ENCODE results near the gene EFNA1. TPM values are rescaled to one million over a fixed set of nuclear protein-coding genes. Genes with fewer than 3 reads are reported as not detected.
A peak's percentile ranks its signal among the peaks of the same experiment; 100 is the strongest.

Gene EFNA1
- total and polyA plus RNA-seq, 4 donors = 58.6 to 236 (median 179) TPM

DNA sequence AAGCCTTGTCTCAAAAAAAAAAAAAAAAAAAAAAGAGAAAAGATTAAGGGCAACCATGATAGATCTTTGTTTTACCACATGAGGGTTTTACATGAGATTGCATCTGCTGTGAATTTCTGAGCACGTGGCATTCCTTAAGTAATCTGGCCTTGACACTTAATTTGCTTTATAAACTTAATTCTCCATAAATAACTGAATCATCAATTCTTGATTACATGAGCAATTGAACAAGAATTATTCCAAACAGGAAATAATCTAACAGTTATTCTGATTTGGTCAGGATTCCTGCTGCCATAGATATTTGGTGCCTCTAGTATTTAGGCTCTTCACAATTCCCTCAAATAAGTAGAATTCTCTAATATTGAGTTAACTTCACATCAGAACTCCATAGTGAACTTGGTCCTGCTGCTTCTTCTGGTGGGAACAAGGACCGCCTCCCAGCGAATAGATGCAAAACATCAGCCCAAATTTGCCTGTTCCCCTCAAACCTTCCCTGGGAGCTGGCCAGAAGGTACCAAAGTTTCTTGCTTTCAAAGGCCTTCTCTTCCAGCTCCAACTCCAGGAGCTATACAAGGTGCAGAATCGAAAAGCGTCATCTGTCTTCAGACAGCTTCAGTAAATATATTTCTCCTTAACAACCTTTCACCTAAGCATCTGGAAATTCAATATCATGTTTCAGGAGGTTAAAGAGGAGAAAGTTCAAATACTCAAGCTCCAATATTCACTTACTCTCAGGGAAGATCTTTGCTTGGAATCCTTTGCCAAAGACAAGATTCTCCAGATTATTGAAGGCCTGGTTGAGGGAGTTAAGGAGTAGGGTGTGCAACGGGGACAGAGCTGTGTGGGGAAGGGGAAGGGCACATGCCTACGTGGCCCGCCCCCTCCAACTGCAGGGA is 44.4 kb downstream of the EFNA1 start:
- peak; percentile 19 for DNase-seq (ENCODE audit: low spot score)
- TF ChIP-seq FOXA1 (IDR thresholded peaks at IDR 0.05) (no peak), HNF4A (conservative IDR thresholded peaks at IDR 0.05) (no peak), JUND (IDR thresholded peaks at IDR 0.05) (no peak), NR2F2 (IDR thresholded peaks at IDR 0.05) (no peak), YY1 (IDR thresholded peaks at IDR 0.05) (no peak)
- 50% methylated on average over 8 of the region's 8 CpGs for WGBS
- peak overlapping the region; percentile 67 to 86 for H3K27ac ChIP-seq (ENCODE audit: low read depth in 1 of 2, low read length in 2 of 2)
- H3K36me3 ChIP-seq (ENCODE audit: control insufficient read depth in 4 of 4, insufficient read depth in 3 of 4, low read depth in 1 of 4, low read length in 3 of 4) = peaks cover 0 to 11% (median 5%) of the 10 kb centered on the region in 4 donors
- peak overlapping the region; percentile 37 to 78 for H3K9ac ChIP-seq (ENCODE audit: low read depth in 1 of 2, low read length in 2 of 2)
- H3K27me3 ChIP-seq (ENCODE audit: control insufficient read depth in 4 of 4, insufficient read depth in 4 of 4, low read length in 3 of 4) = peaks cover 0 to 3% (median 0%) of the 10 kb centered on the region in 4 donors
- H3K4me1 ChIP-seq (ENCODE audit: control insufficient read depth in 4 of 4, insufficient read depth in 4 of 4, low read length in 3 of 4) = peaks cover 0 to 18% (median 14%) of the 10 kb centered on the region in 4 donors
- no peaks in the 10 kb centered on the region for H3K9me3 ChIP-seq (ENCODE audit: control insufficient read depth in 4 of 4, low read length in 3 of 4)
- peak overlapping the region; percentile 69 to 92 (median 92) for H3K4me3 ChIP-seq (ENCODE audit: low read depth in 1 of 3, low read length in 3 of 3)

DNA sequence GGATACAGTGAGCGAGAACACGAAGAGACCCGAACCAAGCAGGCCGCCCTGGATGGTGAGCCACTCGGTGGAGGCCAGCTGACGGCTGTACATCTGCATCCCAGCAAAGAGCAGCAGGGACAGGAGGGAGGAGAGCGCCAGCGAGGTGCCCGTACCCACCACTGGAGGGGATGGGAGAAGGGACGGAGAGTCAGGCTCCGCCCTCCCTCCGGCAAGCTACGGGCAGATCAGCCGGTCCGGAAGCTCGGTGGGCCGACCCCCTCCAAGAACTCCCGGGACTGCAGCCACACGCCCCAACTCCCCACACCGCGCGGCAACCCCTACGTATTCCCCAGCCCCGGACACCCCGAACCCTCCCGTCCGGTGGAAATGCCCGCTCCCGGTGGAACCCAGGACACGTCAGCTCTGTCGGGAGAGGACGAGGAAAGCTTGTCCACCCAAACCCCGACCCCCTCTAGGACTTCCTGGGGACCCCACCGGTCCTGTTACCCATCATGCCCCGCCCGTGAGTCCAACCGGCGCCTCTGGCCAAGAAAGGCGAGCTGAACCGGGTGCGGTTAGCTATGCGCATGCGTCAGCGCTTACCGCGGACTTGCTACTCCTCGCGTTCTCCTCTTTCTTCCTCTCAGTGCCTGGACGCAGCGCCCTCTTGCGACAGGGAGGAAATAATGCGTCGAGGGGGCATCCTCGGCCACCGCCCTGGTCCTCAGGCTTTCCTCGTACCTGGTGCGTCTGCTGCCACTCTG is 45.2 kb downstream of the EFNA1 start, which contains the start of gene KRTCAP2:
Gene KRTCAP2, minus strand, starts transcription at position 573 of the 746 bp plus-strand sequence. Its CDS starts 80 bp downstream, at position 493.
- H3K4me3 ChIP-seq (ENCODE audit: low read depth in 1 of 3, low read length in 3 of 3) = peak within 1 kb of the TSS; percentile 69 to 92 (median 92)
- peak; percentile 91 for DNase-seq (ENCODE audit: low spot score)
- peaks cover 0 to 11% (median 5%) of the 10 kb centered on the region in 4 donors for H3K36me3 ChIP-seq (ENCODE audit: control insufficient read depth in 4 of 4, insufficient read depth in 3 of 4, low read depth in 1 of 4, low read length in 3 of 4)
- peaks cover 0 to 3% (median 0%) of the 10 kb centered on the region in 4 donors for H3K27me3 ChIP-seq (ENCODE audit: control insufficient read depth in 4 of 4, insufficient read depth in 4 of 4, low read length in 3 of 4)
- TF ChIP-seq NR2F2 (IDR thresholded peaks at IDR 0.05) (no peak), SP1 (IDR thresholded peaks at IDR 0.05) (peak; percentile 31), CTCF (IDR thresholded peaks at IDR 0.05; ENCODE audit: low read depth, low read length, missing input control) (peak; percentile 93), FOXA1 (IDR thresholded peaks at IDR 0.05) (peak; percentile 47), HNF4G (IDR thresholded peaks at IDR 0.05) (no peak), RXRA (IDR thresholded peaks at IDR 0.05) (peak; percentile 56 to 63), JUND (IDR thresholded peaks at IDR 0.05) (no peak), FOXA2 (IDR thresholded peaks at IDR 0.05) (no peak), GABPA (IDR thresholded peaks at IDR 0.05 in 1 of 2, conservative IDR thresholded peaks at IDR 0.05 in 1 of 2) (peak in 1 of 2 donors; percentile 92), REST (IDR thresholded peaks at IDR 0.05) (peak; percentile 60), HNF4A (conservative IDR thresholded peaks at IDR 0.05) (peak; percentile 27 to 47), YY1 (IDR thresholded peaks at IDR 0.05) (peak; percentile 89), TAF1 (conservative IDR thresholded peaks at IDR 0.05) (no peak), ZBTB33 (IDR thresholded peaks at IDR 0.05) (no peak), RAD21 (IDR thresholded peaks at IDR 0.05) (peak; percentile 71 to 85), EGR1 (IDR thresholded peaks at IDR 0.05; ENCODE audit: low read depth in 2 of 2) (no peak)
- TF ChIP-seq, protein P1, sequence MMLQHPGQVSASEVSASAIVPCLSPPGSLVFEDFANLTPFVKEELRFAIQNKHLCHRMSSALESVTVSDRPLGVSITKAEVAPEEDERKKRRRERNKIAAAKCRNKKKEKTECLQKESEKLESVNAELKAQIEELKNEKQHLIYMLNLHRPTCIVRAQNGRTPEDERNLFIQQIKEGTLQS (IDR thresholded peaks at IDR 0.05) = no peak
- TF ChIP-seq, protein P2, sequence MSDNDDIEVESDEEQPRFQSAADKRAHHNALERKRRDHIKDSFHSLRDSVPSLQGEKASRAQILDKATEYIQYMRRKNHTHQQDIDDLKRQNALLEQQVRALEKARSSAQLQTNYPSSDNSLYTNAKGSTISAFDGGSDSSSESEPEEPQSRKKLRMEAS (IDR thresholded peaks at IDR 0.05) = no peak
- H3K9me3 ChIP-seq (ENCODE audit: control insufficient read depth in 4 of 4, low read length in 3 of 4) = no peaks in the 10 kb centered on the region
- peak within 1 kb of the TSS; percentile 37 to 78 for H3K9ac ChIP-seq (ENCODE audit: low read depth in 1 of 2, low read length in 2 of 2)
- peaks cover 0 to 10% (median 8%) of the 10 kb centered on the region in 4 donors for H3K4me1 ChIP-seq (ENCODE audit: control insufficient read depth in 4 of 4, insufficient read depth in 4 of 4, low read length in 3 of 4)
- under 1% methylated on average over 57 of the region's 57 CpGs for WGBS
- peak within 1 kb of the TSS; percentile 67 to 86 for H3K27ac ChIP-seq (ENCODE audit: low read depth in 1 of 2, low read length in 2 of 2)

Data from liver (tissue), 9 donors.